ENCODE data around the gene SLC38A4. TPM values are rescaled to one million over a fixed set of nuclear protein-coding genes. Genes with fewer than 3 reads are reported as not detected.

Gene SLC38A4
- total and polyA plus RNA-seq, 5 donors from 2014 or later: not detected

DNA sequence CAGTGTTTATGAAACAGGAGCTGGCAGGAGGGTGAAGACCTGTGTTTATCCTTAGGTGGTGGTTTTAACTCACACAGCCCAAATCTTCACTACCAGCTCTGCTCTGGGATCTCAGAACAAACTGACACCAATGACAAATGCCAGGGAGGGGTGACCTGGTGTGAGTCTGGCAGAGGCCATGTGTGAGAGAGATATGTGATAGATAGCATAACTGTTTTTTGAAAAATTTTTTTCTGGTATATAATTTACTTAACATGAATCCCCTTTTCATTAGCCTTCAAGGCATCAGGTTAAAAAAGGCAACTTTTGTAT, 51.5 kb downstream of the SLC38A4 start:
- DNase-seq (no peak), ATAC-seq (ENCODE audit: low read depth in 2 of 2) (no peak)
- no peaks in the 10 kb centered on the region for H3K9me3 ChIP-seq (ENCODE audit: control insufficient read depth in 2 of 2, low read length in 2 of 2)
- no peaks in the 10 kb centered on the region for H3K36me3 ChIP-seq (ENCODE audit: control insufficient read depth, insufficient read depth, low read length)
- no peak overlapping the region for H3K4me3 ChIP-seq (ENCODE audit: low read depth, low read length)
- no peak overlapping the region for H3K4me3 Mint-ChIP-seq
- no peak overlapping the region for H3K27ac Mint-ChIP-seq
- H3K4me1 ChIP-seq (ENCODE audit: control insufficient read depth, insufficient read depth, low read length, poor library complexity, severe bottlenecking): no peaks in the 10 kb centered on the region
- H3K4me1 Mint-ChIP-seq: no peaks in the 10 kb centered on the region
- peaks cover 13% of the 10 kb centered on the region for H3K27me3 Mint-ChIP-seq
- H3K27me3 ChIP-seq (ENCODE audit: control insufficient read depth, insufficient read depth, low read length): peaks cover 7% of the 10 kb centered on the region
- H3K27ac ChIP-seq (ENCODE audit: insufficient read depth, low read length, poor library complexity, severe bottlenecking): no peak overlapping the region
- H3K9me3 Mint-ChIP-seq: no peaks in the 10 kb centered on the region
- no peaks in the 10 kb centered on the region for H3K36me3 Mint-ChIP-seq

DNA sequence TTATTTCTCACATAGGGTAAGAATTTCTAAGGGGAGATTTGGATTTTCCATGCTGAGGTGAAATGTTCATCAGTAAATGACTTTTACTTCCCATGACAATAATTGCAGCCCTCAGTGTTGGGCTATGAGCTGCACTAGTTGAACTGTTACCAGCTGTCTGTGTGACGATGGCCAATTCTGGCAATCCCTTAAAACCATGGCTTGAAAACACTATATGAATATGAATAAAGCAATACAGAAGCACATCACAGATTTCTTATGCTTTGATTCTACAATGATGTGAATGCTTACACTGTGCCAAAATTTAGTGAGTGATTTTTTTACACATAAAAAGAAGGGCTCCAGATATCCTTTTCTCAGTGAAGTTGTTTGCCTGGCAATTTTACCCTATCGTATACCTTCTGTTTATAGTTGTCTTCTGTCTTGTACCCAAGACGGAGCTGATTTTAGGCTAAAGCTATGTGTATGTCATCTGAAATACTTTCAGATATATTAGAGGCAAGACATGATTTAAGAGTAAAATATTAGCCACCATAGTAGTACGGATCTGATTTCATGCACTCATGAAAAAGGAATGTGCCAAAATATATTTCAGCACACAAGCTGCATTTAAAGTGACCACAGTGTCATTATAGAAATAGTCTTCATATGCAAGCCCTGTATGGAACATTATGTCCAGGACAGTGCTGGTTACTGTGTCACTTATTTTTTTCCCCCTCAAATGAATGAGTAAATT, 52.0 kb downstream of the SLC38A4 start:
- H3K36me3 Mint-ChIP-seq: no peaks in the 10 kb centered on the region
- ATAC-seq (ENCODE audit: low read depth in 2 of 2) (no peak), DNase-seq (no peak)
- Histone ChIP-seq H3K36me3 (ENCODE audit: control insufficient read depth, insufficient read depth, low read length) (no peaks in the 10 kb centered on the region), H3K27ac (ENCODE audit: insufficient read depth, low read length, poor library complexity, severe bottlenecking) (no peak overlapping the region), H3K4me3 (ENCODE audit: low read depth, low read length) (no peak overlapping the region), H3K27me3 (ENCODE audit: control insufficient read depth, insufficient read depth, low read length) (peaks cover 7% of the 10 kb centered on the region), H3K4me1 (ENCODE audit: control insufficient read depth, insufficient read depth, low read length, poor library complexity, severe bottlenecking) (no peaks in the 10 kb centered on the region), H3K9me3 (ENCODE audit: control insufficient read depth in 2 of 2, low read length in 2 of 2) (no peaks in the 10 kb centered on the region)
- H3K4me3 Mint-ChIP-seq: no peak overlapping the region
- no peak overlapping the region for H3K27ac Mint-ChIP-seq
- peaks cover 13% of the 10 kb centered on the region for H3K27me3 Mint-ChIP-seq
- H3K9me3 Mint-ChIP-seq: no peaks in the 10 kb centered on the region
- no peaks in the 10 kb centered on the region for H3K4me1 Mint-ChIP-seq

DNA sequence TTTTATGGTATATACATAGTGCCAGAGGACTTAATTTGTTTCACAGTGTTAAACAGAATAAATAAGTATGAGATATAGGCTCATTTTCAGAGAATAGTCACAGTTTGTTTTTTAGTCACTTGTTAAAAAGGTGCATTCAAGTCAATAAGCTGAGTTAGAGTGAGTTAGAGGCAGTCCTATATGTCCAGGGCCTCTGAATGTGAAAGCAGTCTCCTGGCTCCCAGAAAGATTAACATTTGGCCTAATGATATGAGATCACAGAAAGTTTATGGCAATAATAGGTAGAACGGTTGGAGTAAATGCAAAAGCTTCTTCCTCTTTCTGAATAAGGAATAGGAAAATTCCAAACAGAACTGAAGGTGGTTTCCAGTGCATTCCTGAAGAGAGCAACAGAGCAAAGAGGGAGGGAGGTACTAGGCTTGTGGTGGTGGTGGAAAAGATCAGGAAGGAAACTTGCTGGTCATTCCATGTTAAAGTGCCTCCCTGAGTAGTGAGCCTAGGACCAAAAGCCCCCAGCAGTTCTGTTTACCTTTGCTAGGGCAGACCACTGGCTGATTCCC, 54.4 kb downstream of the SLC38A4 start:
- Mint-ChIP-seq H3K4me3 (no peak overlapping the region), H3K9me3 (no peaks in the 10 kb centered on the region), H3K27ac (peak overlapping the region in 1 of 3 donors; percentile 8), H3K27me3 (peaks cover 20% of the 10 kb centered on the region), H3K36me3 (no peaks in the 10 kb centered on the region), H3K4me1 (no peaks in the 10 kb centered on the region)
- DNase-seq (no peak), ATAC-seq (ENCODE audit: low read depth in 2 of 2) (no peak)
- H3K27me3 ChIP-seq (ENCODE audit: control insufficient read depth, insufficient read depth, low read length): peaks cover 2% of the 10 kb centered on the region
- H3K4me1 ChIP-seq (ENCODE audit: control insufficient read depth, insufficient read depth, low read length, poor library complexity, severe bottlenecking): no peaks in the 10 kb centered on the region
- no peaks in the 10 kb centered on the region for H3K9me3 ChIP-seq (ENCODE audit: control insufficient read depth in 2 of 2, low read length in 2 of 2)
- H3K36me3 ChIP-seq (ENCODE audit: control insufficient read depth, insufficient read depth, low read length): no peaks in the 10 kb centered on the region
- H3K4me3 ChIP-seq (ENCODE audit: low read depth, low read length): no peak overlapping the region
- no peak overlapping the region for H3K27ac ChIP-seq (ENCODE audit: insufficient read depth, low read length, poor library complexity, severe bottlenecking)

DNA sequence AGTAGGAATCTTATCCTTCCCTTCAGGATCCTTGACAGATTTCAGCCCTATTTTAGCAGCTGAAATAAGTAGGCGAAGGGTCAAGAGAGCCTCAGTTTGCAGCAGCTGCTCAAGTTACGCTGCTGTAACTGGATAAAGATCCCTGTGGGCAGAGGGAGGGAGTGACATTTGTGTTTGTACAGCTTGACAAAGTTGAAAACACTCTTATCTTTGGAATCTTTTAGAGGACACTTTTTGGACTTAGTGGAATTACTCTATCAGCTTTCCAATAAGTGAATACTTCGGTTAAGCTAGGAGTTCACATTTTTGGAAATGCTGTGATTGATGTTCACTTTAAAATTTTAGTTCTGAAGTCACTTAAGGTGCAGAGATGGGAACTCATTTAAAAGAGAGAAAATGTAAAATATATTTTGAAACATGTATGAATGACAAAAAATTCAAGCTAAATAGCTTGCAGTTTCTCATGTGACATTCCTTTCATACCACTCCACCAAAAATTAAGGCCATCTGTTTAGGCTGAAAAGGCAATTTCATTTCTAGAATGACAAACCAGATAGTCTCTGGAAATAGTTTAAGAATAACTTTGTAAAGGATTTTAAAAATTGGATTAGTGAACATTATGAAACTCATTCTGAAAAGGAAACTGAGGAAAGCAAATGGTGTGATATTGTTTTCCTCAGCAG, 55.2 kb downstream of the SLC38A4 start:
- Histone ChIP-seq H3K9me3 (ENCODE audit: control insufficient read depth in 2 of 2, low read length in 2 of 2) (no peaks in the 10 kb centered on the region), H3K4me1 (ENCODE audit: control insufficient read depth, insufficient read depth, low read length, poor library complexity, severe bottlenecking) (no peaks in the 10 kb centered on the region), H3K27me3 (ENCODE audit: control insufficient read depth, insufficient read depth, low read length) (peaks cover 4% of the 10 kb centered on the region), H3K36me3 (ENCODE audit: control insufficient read depth, insufficient read depth, low read length) (no peaks in the 10 kb centered on the region), H3K27ac (ENCODE audit: insufficient read depth, low read length, poor library complexity, severe bottlenecking) (no peak overlapping the region), H3K4me3 (ENCODE audit: low read depth, low read length) (no peak overlapping the region)
- Mint-ChIP-seq H3K4me1 (no peaks in the 10 kb centered on the region), H3K27ac (no peak overlapping the region), H3K4me3 (no peak overlapping the region), H3K27me3 (peaks cover 20% of the 10 kb centered on the region), H3K9me3 (no peaks in the 10 kb centered on the region), H3K36me3 (no peaks in the 10 kb centered on the region)
- ATAC-seq (ENCODE audit: low read depth in 2 of 2): no peak
- DNase-seq: no peak

DNA sequence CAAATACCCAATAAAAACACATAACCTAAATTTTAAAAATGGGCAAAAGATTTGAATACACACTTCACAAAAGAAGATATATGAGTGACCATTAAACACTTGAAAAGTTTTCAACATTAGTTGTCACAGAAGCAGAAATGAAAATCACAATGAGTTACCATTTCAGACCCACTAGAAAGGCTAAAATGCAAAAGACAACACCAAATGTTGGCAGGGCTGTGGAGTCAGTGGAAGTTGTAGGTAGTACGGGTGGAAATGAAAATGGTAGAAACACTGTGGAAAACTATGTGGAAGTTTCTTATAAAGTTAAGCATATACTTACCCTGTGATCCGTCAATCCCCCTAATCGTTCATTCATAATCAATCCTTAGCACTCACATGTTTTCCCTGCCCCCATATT, 61.8 kb downstream of the SLC38A4 start:
- no peak overlapping the region for H3K27ac ChIP-seq (ENCODE audit: insufficient read depth, low read length, poor library complexity, severe bottlenecking)
- peaks cover 21% of the 10 kb centered on the region for H3K27me3 Mint-ChIP-seq
- no peak for DNase-seq
- H3K9me3 ChIP-seq (ENCODE audit: control insufficient read depth in 2 of 2, low read length in 2 of 2): no peaks in the 10 kb centered on the region
- no peak overlapping the region for H3K27ac Mint-ChIP-seq
- H3K4me1 Mint-ChIP-seq: no peaks in the 10 kb centered on the region
- H3K36me3 Mint-ChIP-seq: no peaks in the 10 kb centered on the region
- ATAC-seq (ENCODE audit: low read depth in 2 of 2): no peak
- peaks cover 1% of the 10 kb centered on the region for H3K27me3 ChIP-seq (ENCODE audit: control insufficient read depth, insufficient read depth, low read length)
- H3K4me3 ChIP-seq (ENCODE audit: low read depth, low read length): no peak overlapping the region
- H3K9me3 Mint-ChIP-seq: peaks cover 0 to 2% (median 0%) of the 10 kb centered on the region in 7 donors
- no peaks in the 10 kb centered on the region for H3K4me1 ChIP-seq (ENCODE audit: control insufficient read depth, insufficient read depth, low read length, poor library complexity, severe bottlenecking)
- no peaks in the 10 kb centered on the region for H3K36me3 ChIP-seq (ENCODE audit: control insufficient read depth, insufficient read depth, low read length)
- no peak overlapping the region for H3K4me3 Mint-ChIP-seq

DNA sequence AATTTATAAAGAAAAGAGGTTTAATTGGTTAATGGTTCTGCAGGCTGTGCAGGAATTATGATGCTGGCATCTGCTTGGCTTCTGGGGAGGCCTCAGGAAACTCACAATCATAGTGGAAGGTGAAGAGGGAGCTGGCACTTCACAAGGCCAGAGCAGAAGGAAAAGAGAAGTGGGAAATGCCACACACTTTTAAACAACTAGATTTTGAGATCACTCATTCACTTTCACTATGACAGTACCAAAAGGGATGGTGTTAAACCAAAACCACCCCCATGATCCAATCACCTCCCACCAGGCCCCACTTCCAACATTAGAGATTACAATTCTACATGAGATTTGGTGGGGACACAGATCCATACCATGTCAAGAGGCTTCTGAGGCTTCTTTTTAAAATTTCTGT, 62.6 kb downstream of the SLC38A4 start:
- no peaks in the 10 kb centered on the region for H3K36me3 Mint-ChIP-seq
- Histone ChIP-seq H3K9me3 (ENCODE audit: control insufficient read depth in 2 of 2, low read length in 2 of 2) (no peaks in the 10 kb centered on the region), H3K27me3 (ENCODE audit: control insufficient read depth, insufficient read depth, low read length) (peaks cover 1% of the 10 kb centered on the region), H3K36me3 (ENCODE audit: control insufficient read depth, insufficient read depth, low read length) (no peaks in the 10 kb centered on the region), H3K4me1 (ENCODE audit: control insufficient read depth, insufficient read depth, low read length, poor library complexity, severe bottlenecking) (no peaks in the 10 kb centered on the region), H3K27ac (ENCODE audit: insufficient read depth, low read length, poor library complexity, severe bottlenecking) (no peak overlapping the region), H3K4me3 (ENCODE audit: low read depth, low read length) (no peak overlapping the region)
- H3K4me3 Mint-ChIP-seq: no peak overlapping the region
- peaks cover 0 to 6% (median 1%) of the 10 kb centered on the region in 7 donors for H3K9me3 Mint-ChIP-seq
- ATAC-seq (ENCODE audit: low read depth in 2 of 2) (no peak), DNase-seq (no peak)
- no peaks in the 10 kb centered on the region for H3K4me1 Mint-ChIP-seq
- no peak overlapping the region for H3K27ac Mint-ChIP-seq
- H3K27me3 Mint-ChIP-seq: peaks cover 21% of the 10 kb centered on the region

DNA sequence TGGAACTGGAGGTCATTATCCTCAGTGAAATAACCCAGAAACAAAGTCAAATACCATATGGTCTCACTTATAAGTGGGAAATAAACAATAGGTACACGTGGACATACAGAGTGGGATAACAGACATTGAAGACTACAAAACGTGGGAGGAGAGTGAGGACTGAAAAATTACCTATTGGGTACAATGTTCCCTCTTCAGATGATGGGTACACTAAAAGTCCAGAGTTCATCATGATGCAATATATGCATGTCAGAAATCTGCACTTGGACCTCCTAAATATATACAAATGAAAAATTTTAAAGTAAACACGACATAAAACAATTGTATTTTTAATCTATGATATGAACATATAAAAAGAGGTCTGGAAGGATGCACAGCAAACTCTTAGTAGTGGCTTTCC, 71.2 kb downstream of the SLC38A4 start:
- Mint-ChIP-seq H3K9me3 (peaks cover 0 to 11% (median 4%) of the 10 kb centered on the region in 7 donors), H3K4me1 (peaks cover 0 to 4% (median 1%) of the 10 kb centered on the region in 4 donors), H3K27ac (no peak overlapping the region), H3K27me3 (peaks cover 7% of the 10 kb centered on the region), H3K36me3 (no peaks in the 10 kb centered on the region), H3K4me3 (no peak overlapping the region)
- H3K27me3 ChIP-seq (ENCODE audit: control insufficient read depth, insufficient read depth, low read length): peaks cover 9% of the 10 kb centered on the region
- H3K4me1 ChIP-seq (ENCODE audit: control insufficient read depth, insufficient read depth, low read length, poor library complexity, severe bottlenecking): no peaks in the 10 kb centered on the region
- no peak overlapping the region for H3K4me3 ChIP-seq (ENCODE audit: low read depth, low read length)
- ATAC-seq (ENCODE audit: low read depth in 2 of 2): no peak
- no peak for DNase-seq
- H3K27ac ChIP-seq (ENCODE audit: insufficient read depth, low read length, poor library complexity, severe bottlenecking): no peak overlapping the region
- no peaks in the 10 kb centered on the region for H3K9me3 ChIP-seq (ENCODE audit: control insufficient read depth in 2 of 2, low read length in 2 of 2)
- no peaks in the 10 kb centered on the region for H3K36me3 ChIP-seq (ENCODE audit: control insufficient read depth, insufficient read depth, low read length)

Data from CD4-positive, CD25-positive, alpha-beta regulatory T cell (primary cell).